IPS-18c (cell line): ENCODE measurements around the gene ARHGAP6.

Experiments
- H3K4me3 ChIP-seq: 2 replicates; pipeline ENCODE4 v1.7.0; 2013; ENCODE audit warnings: low read depth, mild to moderate bottlenecking, low read length, moderate library complexity; ENCODE audit not compliant: insufficient read depth
- H3K9me3 ChIP-seq: one replicate; pipeline ENCODE4 v1.6.1; 2013; ENCODE audit warnings: mild to moderate bottlenecking, low read length, moderate library complexity; ENCODE audit not compliant: control insufficient read depth, insufficient read depth

ARHGAP6 gene

GRCh38 chrX:11346121-11346682 is 319.5 kb downstream of the ARHGAP6 start:
- H3K4me3 ChIP-seq, result no peak overlapping the region
- peaks cover 2% of the 10 kb centered on the region for H3K9me3 ChIP-seq

- H3K9me3 ChIP-seq, result peaks cover 2% of the 10 kb centered on the region
These were observed 323.0 kb downstream of the ARHGAP6 start for GRCh38 chrX:11342673-11343072.

GRCh38 chrX:11341274-11342201 is 324.2 kb downstream of the ARHGAP6 start:
- Histone ChIP-seq H3K4me3 (no peak overlapping the region), H3K9me3 (peaks cover 6% of the 10 kb centered on the region)

More at GRCh38 chrX:11342673-11343072, 323.0 kb downstream of the ARHGAP6 start:
- H3K4me3 ChIP-seq, result no peak overlapping the region

- Histone ChIP-seq H3K4me3 (no peak overlapping the region), H3K9me3 (peaks cover 7% of the 10 kb centered on the region)
These were observed 328.3 kb downstream of the ARHGAP6 start for GRCh38 chrX:11337292-11338009.

GRCh38 chrX:11336201-11336600 is 329.5 kb downstream of the ARHGAP6 start:
- peaks cover 7% of the 10 kb centered on the region for H3K9me3 ChIP-seq
- no peak overlapping the region for H3K4me3 ChIP-seq

- peaks cover 7% of the 10 kb centered on the region for H3K9me3 ChIP-seq
- H3K4me3 ChIP-seq, result no peak overlapping the region
These were observed 331.6 kb downstream of the ARHGAP6 start for GRCh38 chrX:11334165-11334564.

GRCh38 chrX:11331788-11332187 is 333.9 kb downstream of the ARHGAP6 start:
- H3K4me3 ChIP-seq, result no peak overlapping the region
- H3K9me3 ChIP-seq, result peaks cover 5% of the 10 kb centered on the region

GRCh38 chrX:11329021-11329420 is 336.7 kb downstream of the ARHGAP6 start:
- no peaks in the 10 kb centered on the region for H3K9me3 ChIP-seq
- H3K4me3 ChIP-seq, result no peak overlapping the region

- no peaks in the 10 kb centered on the region for H3K9me3 ChIP-seq
- H3K4me3 ChIP-seq, result no peak overlapping the region
These were observed 337.6 kb downstream of the ARHGAP6 start for GRCh38 chrX:11328134-11328533.

GRCh38 chrX:11321986-11322385 is 343.7 kb downstream of the ARHGAP6 start:
- Histone ChIP-seq H3K9me3 (no peaks in the 10 kb centered on the region), H3K4me3 (no peak overlapping the region)

- Histone ChIP-seq H3K9me3 (no peaks in the 10 kb centered on the region), H3K4me3 (no peak overlapping the region)
These were observed 345.8 kb downstream of the ARHGAP6 start for GRCh38 chrX:11319806-11320520.

GRCh38 chrX:11311706-11312105 is 354.0 kb downstream of the ARHGAP6 start:
- Histone ChIP-seq H3K9me3 (peaks cover 6% of the 10 kb centered on the region), H3K4me3 (no peak overlapping the region)

- Histone ChIP-seq H3K9me3 (peaks cover 2% of the 10 kb centered on the region), H3K4me3 (no peak overlapping the region)
These were observed 356.5 kb downstream of the ARHGAP6 start for GRCh38 chrX:11309220-11309619.

- no peaks in the 10 kb centered on the region for H3K9me3 ChIP-seq
- no peak overlapping the region for H3K4me3 ChIP-seq
These were observed 360.1 kb downstream of the ARHGAP6 start for GRCh38 chrX:11305641-11306040.

- H3K4me3 ChIP-seq, result no peak overlapping the region
- no peaks in the 10 kb centered on the region for H3K9me3 ChIP-seq
These were observed 360.9 kb downstream of the ARHGAP6 start for GRCh38 chrX:11304829-11305228.

- Histone ChIP-seq H3K4me3 (no peak overlapping the region), H3K9me3 (peaks cover 5% of the 10 kb centered on the region)
These were observed 367.1 kb downstream of the ARHGAP6 start for GRCh38 chrX:11298600-11298999.

GRCh38 chrX:11296051-11296450 is 369.7 kb downstream of the ARHGAP6 start:
- Histone ChIP-seq H3K4me3 (no peak overlapping the region), H3K9me3 (peaks cover 5% of the 10 kb centered on the region)
